GM21381 (cell line): ENCODE data around the gene GAD1.
A peak's percentile ranks its signal among the peaks of the same experiment; 100 is the strongest.

Experiments used
- ATAC-seq: cut with Tn5 transposase; IDR thresholded peaks from one replicate; pipeline ENCODE4 v1.9.1; 2021; ENCODE audit warnings: mild to moderate bottlenecking, moderate library complexity; ENCODE audit not compliant: unreplicated experiment

GAD1 gene

GRCh38 chr2:170842785-170843184 lies 26.1 kb downstream of the GAD1 start:
- ATAC-seq, result no peak

GRCh38 chr2:170843656-170844055 lies 27.0 kb downstream of the GAD1 start:
- no peak for ATAC-seq

GRCh38 chr2:170845343-170845742 lies 28.7 kb downstream of the GAD1 start:
- no peak for ATAC-seq

- ATAC-seq, result no peak
Measured at GRCh38 chr2:170846314-170846713, 29.6 kb downstream of the GAD1 start.

GRCh38 chr2:170847716-170848115 lies 31.0 kb downstream of the GAD1 start:
- ATAC-seq, result no peak

- no peak for ATAC-seq
Measured at GRCh38 chr2:170848587-170848986, 31.9 kb downstream of the GAD1 start.

- ATAC-seq, result no peak
Measured at GRCh38 chr2:170850251-170850650, 33.6 kb downstream of the GAD1 start.

GRCh38 chr2:170851635-170852034 lies 34.9 kb downstream of the GAD1 start:
- ATAC-seq, result no peak

- no peak for ATAC-seq
Measured at GRCh38 chr2:170856066-170856465, 39.4 kb downstream of the GAD1 start.

- ATAC-seq, result no peak
Measured at GRCh38 chr2:170862286-170862902, 45.7 kb downstream of the GAD1 start.

- no peak for ATAC-seq
Measured at GRCh38 chr2:170863087-170863486, 46.4 kb downstream of the GAD1 start.

GRCh38 chr2:170869036-170869435 lies 52.3 kb downstream of the GAD1 start:
- ATAC-seq, result no peak

GRCh38 chr2:170869461-170869860 lies 52.8 kb downstream of the GAD1 start:
- ATAC-seq, result no peak

- peak; percentile 87 for ATAC-seq
Measured at GRCh38 chr2:170873035-170873692, 56.5 kb downstream of the GAD1 start.

GRCh38 chr2:170878066-170878465 lies 61.4 kb downstream of the GAD1 start:
- ATAC-seq, result peak; percentile 14

GRCh38 chr2:170878505-170878904 lies 61.8 kb downstream of the GAD1 start:
- ATAC-seq, result peak; percentile 54

GRCh38 chr2:170881840-170882239 lies 65.2 kb downstream of the GAD1 start:
- ATAC-seq, result no peak

GRCh38 chr2:170882758-170883157 lies 66.1 kb downstream of the GAD1 start:
- no peak for ATAC-seq

- no peak for ATAC-seq
Measured at GRCh38 chr2:170883683-170884082, 67.0 kb downstream of the GAD1 start.

GRCh38 chr2:170885130-170885791 lies 68.6 kb downstream of the GAD1 start:
- ATAC-seq, result no peak

GRCh38 chr2:170886386-170886785 lies 69.7 kb downstream of the GAD1 start:
- ATAC-seq, result no peak

- no peak for ATAC-seq
Measured at GRCh38 chr2:170887496-170887895, 70.8 kb downstream of the GAD1 start.
